ENCODE measurements around the gene IFT27.
"Not testable (repeated sequence)": the region's sequence is repeated elsewhere in the genome, so short reads cannot be mapped to it uniquely, and the experiment has no call there.

IFT27 gene

DNA sequence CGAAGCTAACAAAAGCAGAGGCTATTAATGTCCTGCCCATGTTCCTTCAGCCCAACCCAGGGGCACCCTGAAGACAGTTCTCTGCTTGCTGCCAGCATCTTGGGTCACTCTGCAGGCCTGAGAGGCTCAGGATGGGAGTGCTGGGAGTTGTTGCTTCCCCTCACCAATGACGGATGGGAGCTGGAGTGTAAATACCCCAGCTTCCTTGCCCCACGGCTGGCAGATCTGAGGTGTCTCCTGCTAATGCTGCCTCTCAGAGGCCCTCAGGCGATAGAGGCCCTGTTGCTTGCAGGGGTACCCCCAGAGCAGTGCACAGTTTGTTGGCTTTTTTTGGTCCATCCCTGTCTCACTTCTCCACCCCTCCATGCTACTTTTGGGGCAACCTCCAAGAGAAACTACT lies 32.9 kb downstream of the IFT27 start:
- DNase-seq: no peak

DNA sequence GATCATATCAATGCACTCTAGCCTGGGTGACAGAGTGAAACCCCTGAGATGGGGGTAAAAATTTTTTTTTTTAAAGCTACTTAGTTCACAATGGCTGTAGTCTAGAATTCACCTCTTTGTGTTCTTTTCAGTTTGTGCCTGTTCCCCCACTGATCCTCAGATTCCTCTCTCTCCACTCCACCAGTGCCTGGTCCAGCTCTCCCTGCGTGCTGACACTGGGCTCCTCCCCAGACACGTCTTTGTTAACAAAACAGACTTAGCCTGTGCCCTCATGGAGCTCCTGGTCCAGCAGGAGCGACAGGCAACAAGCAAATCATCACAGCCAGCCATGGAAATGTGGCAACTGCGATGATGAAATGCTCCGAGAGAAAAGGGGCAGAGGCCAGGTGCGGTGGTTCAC lies 34.0 kb downstream of the IFT27 start:
- DNase-seq: no peak

DNA sequence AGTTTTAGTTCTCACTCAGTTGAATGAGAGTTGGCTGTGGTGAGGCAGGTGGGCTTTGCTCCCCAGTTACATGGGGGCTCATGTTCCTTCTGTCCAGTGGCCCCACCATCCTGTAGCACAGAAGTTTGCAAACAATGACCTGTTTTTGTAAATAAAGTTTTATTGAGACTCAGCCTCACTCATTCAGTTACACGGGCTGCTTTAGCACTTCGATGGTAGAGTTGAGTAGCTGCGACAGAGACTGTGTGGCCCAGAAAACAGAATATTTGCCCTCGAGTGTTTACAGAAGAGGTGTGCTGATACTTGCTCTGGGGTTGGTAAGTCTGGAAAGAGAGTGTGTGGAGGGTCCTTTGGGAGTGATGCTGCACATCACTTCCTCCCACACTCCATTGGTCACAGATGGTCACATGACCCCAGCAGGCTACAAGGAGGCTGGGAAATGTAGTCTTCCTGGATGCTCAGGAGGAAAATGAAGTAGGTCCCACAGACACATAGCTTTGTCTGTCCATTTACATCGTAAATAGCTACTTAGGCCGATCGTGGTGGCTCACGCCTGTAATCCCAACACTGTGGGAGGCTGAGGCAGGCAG lies 34.6 kb downstream of the IFT27 start:
- DNase-seq: no peak

DNA sequence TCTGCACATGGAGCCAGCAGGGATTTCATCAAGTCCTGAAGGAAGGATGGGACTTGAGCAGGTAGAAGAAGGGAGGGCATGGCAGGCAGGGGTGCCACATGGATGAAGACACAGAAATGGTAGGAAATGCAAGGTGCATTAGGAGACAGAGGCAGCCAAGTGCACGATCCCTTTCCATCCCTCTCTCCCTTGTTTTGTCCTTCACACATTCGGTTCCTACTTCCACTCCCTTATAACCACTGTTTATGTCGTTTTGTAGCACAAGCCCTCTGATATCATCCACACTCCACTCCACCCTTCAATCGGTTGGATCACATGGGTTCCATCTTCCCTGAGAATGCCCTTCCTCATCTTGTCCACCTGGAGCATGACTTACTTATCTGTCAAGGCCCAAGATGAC lies 35.2 kb downstream of the IFT27 start:
- DNase-seq: no peak

DNA sequence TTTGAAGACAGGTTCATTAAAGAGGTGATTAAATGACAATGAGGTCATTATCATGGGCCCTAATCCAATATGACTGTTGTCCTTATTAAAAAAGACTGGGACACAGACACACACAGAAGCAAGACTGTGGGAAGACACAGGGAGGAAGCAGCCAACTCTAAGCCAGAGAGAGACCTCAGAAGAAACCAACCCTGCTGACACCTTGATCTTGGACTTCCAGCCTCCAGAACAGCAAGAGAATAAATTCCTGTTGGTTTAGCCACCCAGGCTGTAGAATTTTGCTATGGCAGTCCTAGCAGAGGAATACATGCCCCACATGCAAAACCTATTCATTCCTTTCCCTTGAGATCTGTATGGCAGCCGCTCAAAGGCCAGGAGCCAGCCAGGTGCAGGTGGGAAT lies 36.7 kb downstream of the IFT27 start:
- DNase-seq: no peak

GRCh38 chr22:36738416-36739020 lies 37.4 kb downstream of the IFT27 start:
- DNase-seq: no peak

- no peak for DNase-seq
These were observed 38.1 kb downstream of the IFT27 start for GRCh38 chr22:36737776-36738175.

DNA sequence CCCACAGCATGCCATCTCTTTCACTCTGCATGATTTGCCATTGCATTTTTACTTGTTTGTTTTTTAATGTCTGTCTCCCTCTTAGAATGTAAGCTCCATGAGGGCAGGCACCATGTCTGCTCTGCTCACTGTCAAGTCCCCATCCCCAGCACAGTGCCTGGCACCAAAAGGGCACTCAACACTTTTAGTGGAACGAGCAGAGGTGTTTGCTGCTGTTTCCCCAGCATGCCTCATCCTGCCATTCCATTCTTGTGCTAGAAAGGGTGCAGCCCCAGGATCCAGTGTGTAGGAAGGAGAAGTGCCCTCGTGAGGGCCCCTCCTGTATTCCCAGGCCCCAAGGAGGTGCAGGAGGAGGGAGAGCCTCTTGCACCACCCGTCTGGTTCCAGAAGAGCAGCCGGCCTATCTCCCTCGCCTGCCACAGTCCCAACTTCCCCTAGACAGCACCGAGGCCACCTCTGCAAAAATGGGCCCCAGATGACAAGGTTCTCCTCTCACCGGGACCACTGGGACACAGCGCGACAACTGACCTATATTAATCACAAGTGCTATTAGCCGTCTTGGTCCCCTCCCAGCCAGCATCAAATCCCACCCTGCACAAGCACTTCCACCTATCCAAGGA lies 39.1 kb downstream of the IFT27 start:
- no peak for DNase-seq

- no peak for DNase-seq
These were observed 41.5 kb downstream of the IFT27 start for GRCh38 chr22:36734171-36735058.

GRCh38 chr22:36733271-36733670 lies 42.6 kb downstream of the IFT27 start:
- no peak for DNase-seq

GRCh38 chr22:36732609-36733008 lies 43.3 kb downstream of the IFT27 start:
- no peak for DNase-seq

DNA sequence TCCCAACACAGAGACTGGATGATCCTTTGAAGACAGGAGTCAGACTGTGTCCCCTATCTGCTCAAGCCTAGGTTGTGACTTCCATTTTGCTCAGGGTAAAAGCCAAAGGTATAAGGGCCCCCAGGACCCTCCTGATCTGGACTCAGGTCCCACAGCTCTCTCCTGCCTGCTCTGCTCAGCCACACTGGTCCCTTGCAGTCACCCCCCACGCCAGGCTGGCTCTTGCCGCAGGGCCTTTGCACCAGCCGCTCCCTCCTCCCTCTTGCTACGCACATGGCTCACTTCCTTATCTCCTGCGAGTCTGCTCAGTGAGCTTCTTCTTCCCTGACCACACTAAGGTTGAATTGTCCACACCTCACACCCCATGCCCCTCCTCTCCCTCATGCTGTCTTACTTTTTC lies 44.0 kb downstream of the IFT27 start:
- no peak for DNase-seq

DNA sequence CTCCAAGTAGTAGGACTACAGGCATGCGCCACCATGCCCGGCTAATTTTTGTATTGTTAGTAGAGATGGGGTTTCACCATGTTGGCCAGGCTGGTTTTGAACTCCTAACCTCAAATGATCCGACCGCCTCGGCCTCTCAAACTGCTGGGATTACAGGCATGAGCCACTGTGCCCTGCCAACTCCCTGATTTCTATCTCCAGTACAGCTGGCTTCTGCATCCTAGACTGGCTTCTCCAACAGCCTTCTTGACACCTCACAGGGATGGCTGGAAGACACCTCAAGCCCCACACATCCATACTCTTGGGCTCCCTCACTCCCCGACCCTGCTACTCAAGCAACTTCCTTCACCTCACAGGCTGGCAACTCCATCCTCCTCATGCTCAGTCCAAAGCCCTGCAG lies 44.6 kb downstream of the IFT27 start:
- not testable (repeated sequence) for DNase-seq

DNA sequence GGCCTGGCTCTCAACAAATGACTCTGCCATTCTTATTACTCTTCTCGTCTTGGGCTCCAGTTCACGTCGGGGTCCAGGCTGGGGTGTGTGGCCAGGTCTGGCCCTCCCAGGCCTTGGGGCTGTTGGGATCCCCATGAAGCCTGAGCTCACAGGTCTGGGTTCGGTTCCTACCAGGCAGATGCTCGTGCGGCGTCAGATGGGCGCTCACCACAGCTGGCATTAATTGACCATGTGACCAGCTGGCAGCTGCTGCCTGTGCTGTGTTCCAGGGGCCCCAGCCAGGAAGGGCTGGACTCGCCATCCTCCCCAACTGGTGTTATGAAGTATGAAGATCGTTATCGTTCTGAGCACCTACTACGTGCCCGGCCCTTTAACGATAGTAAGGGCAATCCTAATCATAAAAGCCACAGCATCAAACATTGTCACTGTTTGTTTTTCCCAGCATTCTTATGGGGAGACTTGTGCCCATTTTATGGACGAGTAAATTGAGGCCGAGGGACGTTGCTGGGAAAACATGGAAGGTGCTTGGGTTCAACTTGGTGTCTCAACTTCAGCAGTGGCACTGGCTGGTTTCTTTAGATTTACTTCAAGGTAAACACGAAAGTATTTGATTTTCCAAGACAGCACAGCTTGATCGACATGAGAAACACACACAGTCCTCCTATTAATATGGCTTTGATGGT lies 45.6 kb downstream of the IFT27 start:
- DNase-seq: no peak

- DNase-seq: no peak
These were observed 46.6 kb downstream of the IFT27 start for GRCh38 chr22:36729321-36729720.

DNA sequence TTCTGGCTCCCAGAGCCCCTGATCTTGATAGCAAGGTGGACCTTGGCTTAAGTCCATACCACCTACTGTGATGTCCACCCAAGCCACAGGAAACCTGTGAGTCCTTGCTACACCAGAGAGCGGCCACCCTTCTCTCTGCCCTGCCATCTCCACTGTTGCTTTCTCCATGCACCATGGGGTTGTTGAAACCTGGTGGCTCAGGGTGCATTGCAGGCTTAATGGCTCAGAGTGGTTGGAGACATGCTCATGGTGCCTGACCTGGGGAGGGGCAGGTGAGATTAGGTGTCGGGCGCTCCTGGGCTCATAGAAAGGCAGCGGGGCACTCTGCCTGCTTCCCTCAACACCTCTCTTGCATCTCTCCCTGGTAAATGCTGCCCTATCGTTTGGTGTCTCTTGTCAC lies 47.4 kb downstream of the IFT27 start:
- no peak for DNase-seq

DNA sequence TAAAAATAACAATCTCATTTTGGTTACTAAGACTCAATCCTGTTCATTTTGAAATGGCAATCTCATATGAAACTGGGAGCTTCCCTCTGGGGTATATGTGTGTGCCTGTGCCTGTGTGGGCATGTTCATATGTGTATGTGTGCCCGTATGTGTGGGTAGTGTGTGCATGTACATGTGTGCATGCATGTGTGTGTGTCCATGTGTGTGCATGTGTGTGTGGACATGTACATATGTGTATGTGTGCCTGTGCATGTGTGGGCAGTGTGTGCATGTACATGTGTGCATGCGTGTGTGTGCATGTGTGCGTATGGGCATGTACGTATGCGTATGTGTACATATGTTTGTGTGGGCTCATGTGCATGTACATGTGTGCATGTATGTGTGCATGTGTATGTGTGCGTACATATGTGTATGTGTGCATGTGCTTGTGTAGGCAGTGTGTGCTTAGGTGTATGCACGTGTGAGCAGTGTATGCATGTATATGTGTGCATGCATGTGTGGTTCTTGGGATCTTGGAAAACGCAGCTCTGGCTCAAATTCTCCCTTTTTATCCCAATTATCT lies 47.9 kb downstream of the IFT27 start:
- no peak for DNase-seq

GRCh38 chr22:36727110-36727509 lies 48.8 kb downstream of the IFT27 start:
- DNase-seq: no peak

- no peak for DNase-seq
These were observed 49.9 kb downstream of the IFT27 start for GRCh38 chr22:36726007-36726380.

DNA sequence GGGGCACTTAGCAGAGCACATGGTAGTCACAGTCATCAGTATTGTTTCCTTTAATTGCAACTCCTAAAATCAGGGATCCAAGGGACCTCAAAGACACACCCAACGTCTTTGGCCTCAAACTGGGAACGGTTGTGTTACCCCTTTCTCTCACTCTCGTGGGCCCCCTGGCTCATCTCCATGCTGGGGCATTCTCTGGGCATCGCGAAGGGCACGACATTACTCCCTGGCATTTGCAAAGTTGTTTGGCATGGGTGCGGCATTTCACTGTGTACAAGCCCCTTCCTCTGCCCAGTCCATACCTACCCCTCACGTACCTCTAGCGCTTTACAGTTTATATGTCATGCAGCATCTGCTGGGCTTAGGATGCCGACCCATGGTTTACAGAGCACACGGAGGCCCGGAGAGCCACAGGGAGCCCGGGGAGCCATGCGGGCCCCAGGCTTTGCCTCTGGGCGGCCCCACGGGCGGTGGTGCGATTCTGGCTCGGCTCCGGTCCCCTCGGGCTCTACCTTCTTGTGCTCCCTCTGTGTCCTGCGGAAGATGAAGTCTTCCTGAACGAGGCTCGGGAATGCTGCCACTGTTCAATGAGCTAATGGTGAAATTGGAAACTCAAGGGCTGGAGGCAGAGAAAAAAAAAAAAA lies 50.4 kb downstream of the IFT27 start:
- no peak for DNase-seq

- no peak for DNase-seq
These were observed 51.1 kb downstream of the IFT27 start for GRCh38 chr22:36724836-36725235.

DNA sequence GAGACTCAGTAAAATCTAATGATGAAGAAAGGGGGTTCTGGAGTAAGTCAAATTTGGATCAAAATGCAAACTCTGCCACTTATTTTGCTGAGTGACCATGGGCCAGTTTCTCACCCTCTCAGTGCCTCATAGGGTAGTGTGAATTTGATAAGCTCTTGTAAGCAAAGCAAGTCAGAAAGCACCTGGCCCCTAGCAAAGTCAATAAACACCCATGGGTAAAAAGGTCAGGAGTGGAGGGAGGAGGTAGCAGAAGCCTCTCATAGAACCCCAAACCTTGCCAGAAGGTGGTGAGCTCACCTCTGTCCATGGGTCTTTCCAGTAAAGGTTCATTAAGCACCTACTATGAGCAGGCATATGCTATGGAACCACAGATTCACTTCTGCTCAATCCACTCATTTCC lies 53.9 kb downstream of the IFT27 start:
- DNase-seq: no peak
